HG03520 (cell line): Measurements from ENCODE around the gene CCDC92.

ENCODE experiments used
- ATAC-seq: cut with Tn5 transposase; IDR thresholded peaks from one replicate; pipeline ENCODE4 v1.9.1; 2021; ENCODE audit warnings: mild to moderate bottlenecking, moderate library complexity; ENCODE audit not compliant: unreplicated experiment

Gene CCDC92

GRCh38 chr12:123972457-123973401, at the start of gene CCDC92, which contains the start of gene ZNF664:
Gene CCDC92, minus strand, starts transcription at chr12:123972831. Its CDS starts 28,526 bp downstream, at chr12:123944305.
Gene ZNF664, plus strand, starts transcription at chr12:123973215. Its CDS starts 38,930 bp downstream, at chr12:124012145.
- ATAC-seq: peak; percentile 74

- ATAC-seq: no peak
These were observed 49.5 kb upstream of the CCDC92 start for GRCh38 chr12:124022161-124022560.

- no peak for ATAC-seq
These were observed 48.4 kb upstream of the CCDC92 start for GRCh38 chr12:124021007-124021406.

- ATAC-seq: no peak
These were observed 47.9 kb upstream of the CCDC92 start for GRCh38 chr12:124020514-124020949.

- ATAC-seq: no peak
These were observed 46.5 kb upstream of the CCDC92 start for GRCh38 chr12:124019115-124019514.

- ATAC-seq: no peak
These were observed 45.9 kb upstream of the CCDC92 start for GRCh38 chr12:124018539-124018938.

GRCh38 chr12:124017064-124017463, 44.4 kb upstream of the CCDC92 start:
- no peak for ATAC-seq

- no peak for ATAC-seq
These were observed 43.1 kb upstream of the CCDC92 start for GRCh38 chr12:124015494-124016461.

GRCh38 chr12:124013073-124013472, 40.4 kb upstream of the CCDC92 start:
- ATAC-seq: no peak

- no peak for ATAC-seq
These were observed 38.9 kb upstream of the CCDC92 start for GRCh38 chr12:124011435-124012115.

GRCh38 chr12:124010687-124011086, 38.1 kb upstream of the CCDC92 start:
- no peak for ATAC-seq

- no peak for ATAC-seq
These were observed 37.1 kb upstream of the CCDC92 start for GRCh38 chr12:124009781-124010180.

GRCh38 chr12:124008595-124008994, 36.0 kb upstream of the CCDC92 start:
- ATAC-seq: no peak

- ATAC-seq: no peak
These were observed 35.4 kb upstream of the CCDC92 start for GRCh38 chr12:124007826-124008570.

GRCh38 chr12:124006846-124007713, 34.4 kb upstream of the CCDC92 start:
- no peak for ATAC-seq

- no peak for ATAC-seq
These were observed 33.6 kb upstream of the CCDC92 start for GRCh38 chr12:124006085-124006845.

- no peak for ATAC-seq
These were observed 31.7 kb upstream of the CCDC92 start for GRCh38 chr12:124004233-124004875.

- no peak for ATAC-seq
These were observed 30.0 kb upstream of the CCDC92 start for GRCh38 chr12:124002654-124003053.
